Stimulated activated CD4-positive, alpha-beta T cell treated with anti-CD3 and anti-CD28 coated beads, Interleukin-2, amount 100 ng/mL, for 24 hours (primary cell): ENCODE measurements around the gene KCNH3.
"Not testable (repeated sequence)": the region's sequence is repeated elsewhere in the genome, so short reads cannot be mapped to it uniquely, and the experiment has no call there.

Experiments used
- DNase-seq, 2 donors: peaks; one replicate each; pipeline ENCODE4 v3.0.0-alpha.2; 2020

Gene KCNH3

DNA sequence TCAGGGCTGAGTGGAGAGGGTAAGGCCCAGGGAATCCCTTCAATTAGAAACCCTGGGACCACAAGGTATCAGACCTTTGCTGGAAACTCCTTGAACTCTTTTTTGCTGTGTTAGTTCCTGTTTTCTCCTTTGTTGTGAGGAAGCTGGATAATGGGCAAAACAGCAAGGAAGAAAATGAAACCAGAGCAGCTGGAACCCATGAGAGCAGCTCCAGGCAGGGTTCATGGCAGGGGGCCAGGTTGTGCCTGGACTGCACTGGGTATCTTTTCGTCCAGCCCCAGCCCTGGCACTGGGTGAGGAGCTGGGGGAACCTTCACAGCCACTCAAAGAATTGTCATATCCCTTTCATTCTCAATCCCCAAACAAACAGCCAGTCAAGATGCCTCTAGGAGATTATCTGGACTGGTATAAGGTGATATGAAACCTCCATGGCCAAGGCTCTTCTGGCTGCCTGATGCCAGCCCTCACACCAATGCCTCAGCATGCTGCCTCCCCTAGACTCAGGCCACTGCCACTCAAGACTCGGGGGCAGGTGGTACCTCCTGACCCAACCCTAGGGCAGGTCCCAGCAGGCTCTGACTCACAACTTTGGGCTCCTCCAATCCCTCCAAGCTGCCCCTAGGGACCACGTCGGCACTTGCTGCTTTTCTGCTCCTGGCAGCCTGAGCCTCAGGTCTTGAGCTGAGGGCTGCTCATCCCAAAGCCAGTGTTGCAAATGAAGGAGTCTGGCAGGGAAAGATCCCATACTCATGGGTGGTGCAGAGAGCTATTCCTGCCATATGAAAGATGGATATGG, 50.1 kb downstream of the KCNH3 start:
- no peak for DNase-seq

DNA sequence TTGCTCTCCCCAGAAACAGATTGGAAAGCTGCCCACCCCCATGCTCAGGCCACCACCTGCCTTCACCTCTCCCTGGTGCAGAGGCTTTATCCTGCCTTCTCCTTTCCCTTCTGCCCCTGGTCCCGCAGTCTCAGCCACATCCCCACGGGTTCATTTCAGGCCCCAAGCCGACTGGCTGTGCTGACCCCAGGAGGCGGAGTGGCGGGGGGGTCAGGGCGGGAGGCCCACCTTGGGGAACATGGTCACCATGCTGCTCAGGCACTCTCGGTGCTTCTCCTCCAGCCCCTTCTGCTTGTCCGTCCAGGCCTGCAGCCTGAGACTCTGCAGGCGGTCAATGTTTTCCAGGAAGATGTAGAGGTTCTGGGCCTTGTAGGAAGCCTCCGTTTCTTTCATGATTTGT, 59.7 kb downstream of the KCNH3 start:
- DNase-seq: no peak

DNA sequence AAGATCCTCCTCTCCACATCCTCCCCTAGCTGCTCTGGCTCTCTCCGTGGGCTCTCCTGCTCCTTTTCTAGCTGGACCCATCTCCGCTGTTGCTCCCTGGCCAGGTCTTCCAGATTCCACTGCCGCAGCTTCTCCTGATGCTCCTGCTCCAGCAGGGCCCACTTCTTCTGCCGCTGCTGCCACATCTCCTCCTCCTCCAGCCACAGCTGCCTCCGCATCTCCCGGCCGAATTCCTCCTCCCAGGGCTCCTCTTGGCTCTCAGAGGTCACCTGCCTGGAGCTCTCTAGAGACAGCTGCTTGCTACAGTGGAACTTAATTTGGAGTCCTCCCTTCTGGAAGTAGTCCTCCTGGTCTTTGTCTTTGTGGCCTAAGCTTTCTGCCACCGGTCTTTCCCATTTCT, 61.1 kb downstream of the KCNH3 start:
- no peak for DNase-seq

- DNase-seq: no peak
Measured at GRCh38 chr12:49603721-49604120, 64.9 kb downstream of the KCNH3 start.

- no peak for DNase-seq
Measured at GRCh38 chr12:49604856-49605255, 66.0 kb downstream of the KCNH3 start.

DNA sequence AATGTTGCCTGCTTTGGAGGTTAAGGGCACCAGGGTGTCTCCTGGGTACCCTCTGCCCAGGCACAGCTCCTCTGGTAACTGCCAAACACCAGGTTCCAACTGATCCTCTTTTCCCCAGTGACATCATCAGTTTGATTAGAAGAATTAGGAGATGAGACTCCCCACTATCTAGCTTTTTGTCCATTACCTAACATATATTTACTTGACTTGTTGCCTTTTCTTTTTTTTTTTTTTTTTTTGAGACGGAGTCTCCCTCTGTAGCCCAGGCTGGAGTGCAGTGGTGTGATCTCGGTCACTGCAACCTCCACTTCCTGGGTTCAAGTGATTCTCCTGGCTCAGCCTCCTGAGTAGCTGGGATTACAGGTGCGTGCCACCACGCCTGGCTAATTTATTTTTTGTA, 66.7 kb downstream of the KCNH3 start, which contains the start of gene FAM186B:
FAM186B (minus strand) TSS at position 101 of the 400 bp plus-strand sequence. CDS start 162 bp downstream, outside the sequence.
- not testable (repeated sequence) for DNase-seq
